Dedifferentiated amniotic fluid mesenchymal stem cell (primary cell): ENCODE measurements around the gene TMEM52.
A peak's percentile ranks its signal among the peaks of the same experiment; 100 is the strongest.

Experiments
- DNase-seq: peaks from one replicate; pipeline ENCODE4 v3.0.0-alpha.2; 2016; ENCODE audit errors: extremely low spot score

Gene TMEM52

DNA sequence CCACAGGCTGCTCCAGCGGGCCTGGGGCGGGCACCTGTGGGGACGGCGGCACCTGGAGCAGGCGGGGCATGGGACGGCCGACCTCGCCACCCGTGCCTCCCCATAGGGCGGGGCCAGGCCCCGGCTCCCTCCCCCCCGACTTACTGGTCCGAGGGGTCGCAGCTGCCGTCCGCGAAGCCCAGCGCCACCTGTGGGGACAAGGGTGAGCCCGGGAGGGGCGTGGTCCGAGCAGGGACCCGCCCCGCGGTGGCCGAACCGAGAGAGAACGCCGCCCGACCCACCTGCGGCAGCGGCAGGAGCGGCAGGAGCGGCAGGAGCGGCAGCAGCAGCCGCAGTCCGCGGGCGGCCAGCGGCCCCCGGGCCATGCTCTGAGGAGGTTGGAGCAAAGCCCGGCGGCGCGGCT is at the start of gene TMEM52:
TMEM52 (minus strand) TSS at position 379 of the 403 bp plus-strand sequence; CDS start at position 365, 14 bp downstream.
- DNase-seq, result no peak

DNA sequence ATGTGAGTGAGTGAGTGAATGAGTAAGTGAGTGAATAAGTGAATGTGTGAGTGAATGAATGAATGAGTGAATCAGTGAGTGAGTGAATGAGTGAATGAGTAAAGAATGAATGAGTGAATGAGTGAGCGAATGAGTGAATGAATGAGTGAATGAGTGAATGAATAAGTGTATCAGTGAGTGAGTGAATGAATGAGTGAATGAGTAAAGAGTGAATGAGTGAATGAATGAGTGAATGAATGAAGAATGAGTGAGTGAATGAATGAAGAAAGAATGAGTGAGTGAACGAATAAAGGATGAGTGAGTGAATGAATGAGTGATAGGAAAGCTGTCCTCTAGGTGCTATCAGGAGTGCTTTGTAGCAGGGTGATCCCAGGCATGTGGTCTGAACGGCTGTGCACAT is 48.8 kb upstream of the TMEM52 start:
- no peak for DNase-seq

DNA sequence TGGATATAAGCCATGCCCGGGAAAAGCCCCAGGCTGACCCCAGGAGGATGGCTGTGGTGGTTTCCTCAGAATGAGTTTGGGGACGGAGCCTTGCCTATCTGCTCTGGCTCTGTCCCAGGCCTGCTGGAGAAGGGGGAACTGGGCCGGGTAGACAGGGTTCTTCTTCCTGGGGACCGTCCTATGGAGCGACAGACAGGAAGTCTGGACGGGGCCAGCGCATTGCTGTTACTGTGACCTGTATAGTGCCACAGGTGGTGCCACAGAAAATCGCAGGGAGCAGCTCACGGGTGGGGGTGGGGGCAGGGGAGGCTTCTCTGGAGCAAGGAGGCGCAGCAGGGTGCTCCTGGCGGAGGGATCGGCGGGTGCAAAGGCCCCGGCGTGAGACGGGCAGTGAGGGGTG is 48.1 kb upstream of the TMEM52 start:
- no peak for DNase-seq

DNA sequence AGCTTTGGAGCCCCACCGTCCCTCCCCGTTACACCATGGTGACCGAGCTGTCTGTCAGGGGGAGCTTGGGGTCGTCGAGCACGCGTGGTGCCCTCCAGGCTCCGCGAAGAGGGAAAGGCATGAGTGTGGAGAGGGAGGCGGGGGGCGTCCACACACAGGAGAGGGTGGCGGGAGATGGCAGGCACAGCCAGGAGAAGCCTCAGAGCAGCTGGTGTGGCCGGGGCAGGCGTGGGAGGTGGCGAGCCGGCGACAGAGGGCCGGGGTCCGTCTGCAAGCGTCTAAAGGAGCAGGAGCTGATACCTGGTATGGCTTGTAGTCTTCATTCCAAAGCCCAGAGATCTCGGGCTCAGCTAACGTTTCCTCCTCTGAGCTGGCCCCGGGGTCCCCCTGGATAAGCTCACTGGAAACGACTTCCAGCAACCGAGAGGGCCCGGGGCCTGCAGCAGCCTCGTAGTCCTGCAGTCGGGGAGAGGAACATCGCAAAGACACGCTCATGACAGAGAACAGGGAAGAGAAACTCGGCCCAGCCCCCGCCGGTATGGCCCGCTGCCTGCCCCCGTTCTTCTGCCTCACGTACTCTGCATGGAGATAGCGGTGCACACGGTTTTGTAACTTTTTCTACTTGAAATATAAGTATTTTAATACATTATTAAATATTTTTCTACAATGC is 47.1 kb upstream of the TMEM52 start:
- DNase-seq, result no peak

DNA sequence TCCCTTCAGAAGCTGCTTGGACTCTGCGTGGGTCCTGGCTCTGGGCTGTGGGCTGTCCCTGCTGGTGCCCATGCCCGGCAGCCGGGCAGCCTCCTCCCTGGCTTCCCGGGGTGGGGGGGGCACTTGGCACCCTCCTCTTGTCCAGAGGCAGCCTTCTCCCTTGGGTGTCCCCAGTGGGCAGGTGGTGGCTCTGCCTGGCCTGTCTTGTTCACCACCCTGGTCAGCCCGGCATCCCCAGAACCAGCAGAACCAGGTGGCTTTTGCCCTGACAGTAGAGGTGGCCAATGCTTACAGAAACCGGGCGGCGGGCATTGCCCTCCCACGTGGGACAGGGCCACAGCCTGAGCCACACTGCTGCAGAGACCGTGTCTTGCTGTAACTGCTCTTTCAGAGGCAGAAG is 46.5 kb upstream of the TMEM52 start:
- no peak for DNase-seq

DNA sequence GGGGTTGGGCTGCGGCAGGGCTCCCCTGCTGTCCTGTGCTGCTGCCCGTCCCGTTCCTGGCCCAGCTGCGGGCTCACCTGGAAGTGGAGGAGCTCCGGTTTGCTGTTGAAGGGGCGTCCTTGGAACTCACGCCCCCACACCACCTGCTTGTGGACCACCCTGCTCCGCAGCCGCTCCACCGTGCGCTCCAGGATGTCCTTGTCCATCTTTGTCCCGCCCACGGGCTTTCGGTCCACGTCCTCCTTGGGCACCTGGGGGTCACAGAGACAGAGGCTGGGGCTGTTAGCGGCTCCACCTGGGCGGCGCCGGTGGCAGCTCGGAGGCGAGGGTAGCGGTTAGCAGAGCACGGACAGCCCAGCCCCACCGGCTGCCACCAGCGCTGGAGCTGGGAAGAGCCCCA is 45.7 kb upstream of the TMEM52 start:
- no peak for DNase-seq

DNA sequence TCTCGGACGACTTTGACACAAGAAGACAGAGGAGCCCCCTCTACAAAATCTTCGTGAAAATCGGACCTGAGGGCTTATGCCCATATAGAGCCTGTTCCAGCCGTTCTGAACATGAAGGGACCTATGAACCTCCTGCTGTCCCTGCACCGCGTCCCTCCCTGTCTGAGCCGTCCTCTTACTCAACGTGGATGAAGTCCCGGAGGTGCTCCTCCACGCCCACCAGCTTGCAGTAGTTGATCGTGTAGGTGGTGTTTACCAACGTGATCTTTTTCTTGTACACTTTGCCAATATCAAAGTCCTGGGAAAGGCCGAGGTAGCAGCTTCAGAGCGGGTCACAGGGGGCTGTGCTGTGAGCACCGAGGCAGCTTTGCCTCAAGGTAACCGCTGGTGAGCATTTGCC is 44.5 kb upstream of the TMEM52 start:
- DNase-seq, result no peak

DNA sequence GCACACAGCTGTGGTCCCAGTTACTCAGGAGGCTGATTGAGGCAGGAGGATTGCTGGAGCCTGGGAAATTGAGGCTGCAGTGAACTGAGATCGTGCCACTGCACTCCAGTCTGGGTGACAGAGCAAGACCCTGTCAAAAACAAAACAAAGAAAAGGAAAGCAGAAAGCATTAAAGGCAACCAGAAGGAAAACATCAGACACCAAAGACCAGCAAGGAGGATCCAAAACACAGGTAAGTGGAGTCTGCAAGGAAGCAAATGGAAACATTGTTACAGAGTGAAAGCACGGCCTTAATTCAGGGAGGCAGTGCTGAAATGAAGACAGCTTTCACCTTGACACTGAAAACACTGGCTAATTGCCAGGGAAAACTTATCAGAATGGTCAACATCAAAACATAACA is 43.7 kb upstream of the TMEM52 start:
- no peak for DNase-seq

DNA sequence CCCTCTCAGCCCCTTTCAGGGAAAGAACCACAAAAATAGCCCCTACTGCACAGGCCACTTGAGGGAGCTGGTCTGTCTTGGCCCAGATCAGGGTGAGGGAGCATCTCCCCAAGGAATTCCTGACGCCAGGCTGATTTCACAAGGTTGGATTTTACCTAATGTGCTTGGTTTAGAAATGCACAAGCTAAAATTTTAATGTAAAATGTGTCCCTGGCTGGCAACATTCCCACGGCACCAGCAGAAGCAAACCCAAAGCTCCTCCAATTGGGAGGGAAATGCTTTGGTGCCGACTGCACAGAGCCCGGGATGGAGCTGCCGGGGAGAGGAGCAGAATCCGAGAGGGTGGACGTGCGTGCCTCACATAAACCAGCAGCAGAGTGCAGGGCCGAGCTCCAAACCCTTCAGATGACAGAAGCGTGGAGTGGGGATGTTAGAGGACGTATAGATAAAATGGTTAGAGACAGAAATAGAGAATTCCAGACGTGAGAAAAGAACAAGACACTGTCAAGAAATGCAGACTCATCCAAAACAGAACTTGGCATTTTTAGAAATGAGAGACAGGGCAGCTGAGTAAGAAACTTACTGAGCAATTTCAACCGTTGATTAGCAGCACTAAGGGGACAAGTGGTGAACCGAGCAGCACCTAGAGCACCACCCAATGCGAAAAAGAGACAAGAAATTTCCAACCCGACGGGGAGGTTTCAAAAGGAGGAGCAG is 41.6 kb upstream of the TMEM52 start:
- no peak for DNase-seq

DNA sequence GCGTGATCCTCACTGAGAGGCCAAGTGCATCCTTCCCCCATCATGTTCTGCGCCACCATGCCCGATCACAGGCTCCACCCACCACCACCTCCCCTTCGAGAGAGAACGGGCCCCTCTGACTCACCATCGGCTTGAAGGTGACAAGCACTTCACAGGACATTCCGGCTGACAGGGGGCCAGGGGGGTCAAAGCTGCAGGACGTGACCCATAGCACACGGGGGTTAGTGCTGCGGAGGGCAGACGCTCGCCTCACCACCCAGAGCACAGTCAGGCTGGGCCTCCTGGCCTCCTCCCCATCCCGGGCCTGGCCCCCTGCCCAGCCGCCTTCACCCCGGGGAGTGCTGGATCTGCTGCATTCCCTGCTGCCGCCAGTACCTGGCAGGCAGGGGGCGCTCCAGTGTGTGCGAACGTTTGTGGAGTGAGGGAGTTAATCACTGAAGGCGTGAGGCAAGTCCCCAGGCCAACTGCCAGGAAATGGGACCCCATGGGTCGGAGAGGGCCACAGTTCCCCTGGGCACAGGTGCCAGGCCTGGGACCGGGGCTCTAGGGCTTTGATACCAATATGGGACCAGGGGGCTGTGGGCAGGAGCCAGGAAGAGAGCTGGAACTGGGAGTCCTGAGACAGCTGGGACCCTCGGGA is 40.9 kb upstream of the TMEM52 start:
- DNase-seq, result peak; percentile 17

DNA sequence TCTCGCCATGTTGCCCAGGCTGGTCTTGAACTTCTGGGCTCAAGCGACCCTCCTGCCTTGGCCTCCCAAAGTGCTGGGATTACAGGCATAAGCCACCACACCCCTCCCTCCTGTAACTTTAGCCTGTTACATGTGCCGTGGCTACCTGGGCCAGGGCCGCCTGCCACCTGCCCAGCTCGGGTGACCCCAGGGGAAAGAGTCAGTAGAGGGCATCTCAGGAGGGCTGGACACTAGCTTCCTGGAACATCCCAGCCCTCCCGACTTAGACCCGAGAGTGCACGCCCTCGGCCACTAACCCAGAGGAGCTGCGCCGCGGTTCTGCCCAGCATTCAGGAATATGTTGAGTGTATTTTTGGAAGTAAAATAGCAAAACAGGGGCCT is 40.4 kb upstream of the TMEM52 start:
- DNase-seq, result no peak

DNA sequence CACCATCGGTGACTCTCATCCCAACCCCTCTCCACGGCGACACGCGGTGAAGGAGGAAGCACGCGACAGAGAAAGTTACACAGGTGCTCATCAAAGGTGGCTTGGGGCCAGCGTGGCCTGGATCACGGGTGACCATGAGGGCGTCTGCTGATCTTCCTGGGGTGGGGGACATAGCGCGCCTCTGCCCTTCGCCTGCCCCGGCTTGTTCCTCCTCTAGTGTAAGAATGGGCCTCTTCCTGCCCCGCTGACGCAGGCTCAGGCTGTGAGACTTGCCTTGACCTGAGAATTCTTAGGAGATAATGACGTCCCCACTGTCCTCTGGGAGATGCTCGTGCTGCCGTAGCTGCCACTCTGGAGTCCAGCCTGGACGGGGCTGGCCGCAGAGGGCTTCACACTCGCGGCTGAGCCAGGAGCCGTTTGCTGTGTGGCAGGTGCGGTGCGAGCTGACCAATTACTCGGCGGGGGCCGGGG is 39.0 kb upstream of the TMEM52 start:
- DNase-seq, result no peak

DNA sequence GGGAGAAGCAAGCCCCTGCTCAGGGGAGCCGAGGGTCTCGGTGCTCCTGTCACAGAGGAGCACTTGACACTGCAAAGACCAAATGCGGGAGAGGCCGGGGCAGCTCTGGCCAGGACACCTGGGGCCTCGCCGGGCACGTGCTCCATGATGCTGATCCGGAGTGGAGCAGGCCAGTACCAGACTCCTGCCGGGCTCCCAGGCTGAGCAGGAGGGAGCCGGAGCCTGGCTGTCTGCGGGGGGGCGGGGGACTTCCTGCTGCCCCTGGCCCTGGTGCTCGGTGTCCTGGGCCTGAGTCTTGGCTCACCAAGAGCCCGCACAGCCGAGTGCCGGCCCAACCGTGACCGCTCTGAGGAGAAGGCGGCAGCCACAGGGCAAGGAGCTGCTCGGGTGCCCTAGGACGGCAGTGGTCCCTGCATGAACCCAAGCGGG is 38.5 kb upstream of the TMEM52 start:
- no peak for DNase-seq

DNA sequence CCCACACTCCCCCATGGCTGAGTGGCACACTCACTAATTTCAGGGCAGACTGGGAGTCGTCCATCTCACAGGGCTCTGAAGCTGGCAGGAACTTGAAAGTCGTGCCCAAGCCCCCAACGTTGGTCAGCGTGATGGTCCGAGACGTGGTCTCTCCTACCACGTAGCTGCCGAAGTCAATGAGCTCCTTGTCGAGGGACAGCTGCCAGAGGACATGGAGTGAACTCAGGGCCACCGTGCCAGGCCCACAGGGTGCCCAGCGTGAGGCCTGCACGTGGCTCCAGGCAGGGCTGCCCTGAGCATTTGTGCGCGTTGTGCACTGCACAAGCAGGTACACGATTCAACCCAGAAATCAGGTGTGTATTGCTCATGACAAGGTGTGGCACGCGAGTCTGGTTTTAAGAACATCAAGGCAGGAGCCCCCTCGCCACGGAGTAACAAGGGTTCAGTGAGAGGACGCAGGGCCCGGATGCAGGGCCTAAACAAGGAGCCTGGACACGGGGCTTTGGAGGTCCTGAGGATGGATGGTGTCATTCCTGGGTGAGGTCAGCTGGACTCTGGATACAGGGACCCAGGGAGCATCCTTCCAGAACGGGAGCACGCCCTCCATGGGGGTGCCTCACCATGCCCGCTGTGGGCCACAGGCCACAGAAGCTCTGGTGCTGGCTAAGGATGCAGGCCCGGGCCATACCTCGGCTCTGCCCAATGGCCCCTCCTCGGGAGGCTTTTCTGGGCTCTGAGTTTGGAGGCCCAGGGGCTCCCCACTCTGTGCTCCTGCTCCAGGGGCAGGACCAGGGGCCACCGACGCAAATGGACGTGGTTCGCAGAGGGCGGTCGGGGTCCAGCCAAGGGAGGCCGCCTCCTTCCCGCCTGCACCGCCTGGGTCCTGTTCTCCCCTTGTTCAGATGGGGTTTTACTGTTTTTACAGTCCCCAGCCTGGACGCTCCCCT is 37.8 kb upstream of the TMEM52 start:
- no peak for DNase-seq

DNA sequence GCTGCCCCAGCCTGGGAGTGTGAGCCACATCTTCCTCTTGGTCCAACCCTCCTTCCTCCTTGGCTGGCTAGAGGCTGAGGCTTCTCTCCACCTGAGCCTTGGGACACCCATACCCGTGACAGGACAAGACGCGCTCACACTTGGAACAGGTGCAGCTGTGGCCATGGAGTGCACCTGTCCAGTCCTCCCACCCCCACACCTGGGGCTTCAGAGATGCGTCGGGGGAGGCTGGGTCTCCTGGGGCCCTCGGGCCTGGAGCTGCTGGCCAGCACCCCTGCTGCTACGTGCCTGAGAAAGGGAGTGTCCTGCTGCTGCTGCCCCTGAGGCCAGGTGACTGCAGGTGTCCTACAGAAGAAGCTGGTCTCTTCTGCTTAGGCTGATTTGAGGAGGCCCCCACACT is 37.0 kb upstream of the TMEM52 start:
- DNase-seq, result no peak

DNA sequence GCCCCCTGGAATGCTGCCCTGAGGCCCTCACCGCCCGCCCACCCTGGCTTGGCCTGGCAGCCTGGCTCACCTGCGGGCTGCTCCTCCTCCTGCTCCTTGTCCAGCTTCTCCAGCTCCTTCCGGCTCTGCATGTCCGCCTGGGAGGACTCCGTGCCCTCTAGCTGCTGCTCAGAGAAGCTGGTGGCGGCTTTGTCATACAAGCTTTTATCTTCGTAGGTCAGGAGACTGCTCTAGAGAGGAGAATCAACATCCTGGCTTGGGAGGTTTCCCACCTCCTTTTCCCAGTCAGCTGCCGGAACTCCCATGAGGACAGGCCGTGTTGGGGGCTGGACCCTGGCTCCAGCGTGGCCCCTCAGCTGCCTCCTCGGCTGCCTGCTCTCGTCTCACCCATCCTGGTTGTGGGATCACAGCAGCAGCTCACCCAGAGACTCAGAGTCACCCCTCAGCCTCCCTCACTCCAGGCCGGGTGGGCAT is 36.6 kb upstream of the TMEM52 start:
- no peak for DNase-seq

DNA sequence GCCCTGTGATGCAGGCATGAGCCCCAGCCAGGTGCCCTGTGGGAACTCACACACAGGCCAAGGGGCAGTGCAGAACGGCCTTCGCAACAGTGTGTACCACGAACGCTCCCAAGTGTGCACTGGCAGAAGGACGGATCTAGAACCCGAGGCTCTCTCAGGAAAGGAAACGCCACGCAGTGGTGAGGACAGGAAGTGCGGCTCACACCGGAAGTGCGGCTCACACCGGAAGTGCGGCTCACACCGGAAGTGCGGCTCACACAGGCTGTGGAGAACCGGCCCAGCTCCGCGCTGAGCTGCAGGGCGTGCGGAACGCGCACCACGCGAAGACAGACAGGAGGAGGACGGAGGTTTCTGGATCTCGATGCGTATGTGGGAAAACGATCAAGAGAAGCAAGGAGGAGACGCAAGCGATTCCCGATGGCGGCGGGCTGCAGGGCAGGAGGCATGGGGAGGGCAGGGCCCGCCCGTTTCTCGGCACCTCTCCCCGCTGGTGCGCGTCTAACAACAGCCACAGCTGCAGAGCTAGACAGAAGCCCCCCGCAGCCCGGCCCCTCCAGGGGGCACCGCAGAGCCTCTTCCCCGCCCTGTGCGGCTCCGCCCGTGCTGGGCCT is 35.9 kb upstream of the TMEM52 start:
- DNase-seq, result no peak

DNA sequence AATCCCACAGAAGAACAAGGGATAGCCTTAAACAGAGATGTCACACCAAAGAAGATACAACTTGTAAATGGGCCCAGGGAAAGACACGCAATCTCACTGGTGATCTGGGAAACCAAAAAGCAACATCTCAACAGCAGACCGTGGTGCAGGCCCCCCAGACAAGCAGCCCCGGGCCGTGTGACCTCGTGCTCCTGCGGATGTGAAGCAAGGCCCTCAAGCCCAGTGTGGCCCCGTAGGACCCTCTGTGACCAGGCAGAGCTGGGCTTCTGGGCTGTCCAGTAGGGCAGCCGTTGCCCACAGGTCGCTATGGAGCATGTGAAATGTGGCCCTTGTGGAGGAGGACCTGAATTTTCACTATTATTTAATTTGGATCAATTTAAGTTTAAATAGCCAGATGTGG is 34.9 kb upstream of the TMEM52 start:
- no peak for DNase-seq

DNA sequence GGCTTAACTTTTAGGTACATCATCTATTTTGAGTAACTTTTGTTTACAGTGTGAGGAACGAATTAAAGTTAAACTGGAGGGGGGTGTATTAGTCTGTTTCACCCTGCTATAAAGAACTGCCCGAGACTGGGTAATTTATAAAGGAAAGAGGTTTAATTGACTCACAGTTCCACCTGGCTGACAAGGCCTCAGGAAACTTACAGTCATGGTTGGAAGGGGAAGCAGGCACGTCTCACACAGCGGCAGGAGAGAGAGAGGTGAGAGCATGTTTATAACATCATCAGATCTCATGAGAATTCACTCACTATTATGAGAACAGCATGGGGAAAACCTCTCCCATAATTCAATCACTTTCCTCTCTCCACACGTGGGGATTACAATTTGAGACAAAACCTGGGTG is 31.9 kb upstream of the TMEM52 start:
- DNase-seq, result no peak

DNA sequence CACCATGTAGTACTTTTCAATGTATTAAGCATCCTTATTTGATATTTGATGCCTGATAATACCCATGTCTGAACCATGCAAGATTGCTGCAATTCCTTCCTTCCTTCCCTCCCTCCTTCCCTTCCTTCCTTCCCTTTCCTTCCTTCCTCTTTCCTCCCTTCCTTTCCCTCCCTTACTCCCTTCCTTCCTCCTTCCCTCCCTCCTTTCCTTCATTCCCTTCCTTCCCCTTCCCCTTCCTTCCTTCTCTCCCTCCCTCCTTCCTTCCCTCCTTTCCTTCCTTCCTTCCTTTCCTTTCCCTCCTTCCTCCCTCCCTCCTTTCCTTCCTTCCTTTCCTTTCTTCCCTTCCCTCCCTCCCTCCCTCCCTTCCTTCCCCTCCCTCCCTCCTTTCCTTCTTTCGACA is 29.7 kb upstream of the TMEM52 start:
- DNase-seq, result no peak

DNA sequence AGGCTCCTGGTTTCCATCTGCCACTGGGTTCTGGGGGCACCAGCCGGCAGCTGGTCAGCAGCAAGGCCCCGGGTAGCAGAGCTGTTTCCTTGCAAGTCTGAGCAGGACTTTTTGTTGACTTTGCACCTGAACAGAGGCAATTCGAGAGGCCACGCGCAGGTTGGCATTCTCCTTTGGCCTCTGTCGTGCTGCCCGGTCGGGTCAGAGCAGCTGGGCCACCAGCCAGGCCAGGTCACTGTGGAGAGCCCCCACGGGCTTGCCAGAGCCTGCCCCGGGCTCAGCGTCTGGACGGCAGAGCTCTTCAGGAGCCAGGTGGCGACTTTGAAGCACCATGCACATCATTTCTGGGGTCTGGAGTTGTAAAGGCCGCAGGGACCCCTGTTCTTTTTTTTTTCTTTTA is 28.4 kb upstream of the TMEM52 start:
- no peak for DNase-seq
